RWPE2 (cell line): ENCODE data around the gene DRD3.

Experiments used
- ATAC-seq: fragments of 200-7000 bp; cut with Tn5 transposase; 3 replicates; pipeline ENCODE4 v1.9.1; 2021; ENCODE audit warnings: low read depth
- DNase-seq: peaks from one replicate; pipeline ENCODE4 v3.0.0-alpha.2; 2020; ENCODE audit warnings: low spot score
- H3K27ac ChIP-seq: fragments of 450-650 bp; 2 replicates; pipeline ENCODE4 v1.5.1; 2017; ENCODE audit warnings: mild to moderate bottlenecking; ENCODE audit not compliant: poor library complexity, severe bottlenecking
- H3K27me3 ChIP-seq: fragments of 250-450 bp; sonication (Bioruptor Pico); 2 replicates; pipeline ENCODE4 v1.5.1; 2021; ENCODE audit warnings: mild to moderate bottlenecking, moderate library complexity; ENCODE audit not compliant: insufficient read depth, poor library complexity, severe bottlenecking
- H3K36me3 ChIP-seq: fragments of 250-450 bp; sonication (Bioruptor Pico); 2 replicates; pipeline ENCODE4 v1.5.1; 2020; ENCODE audit warnings: low read depth, mild to moderate bottlenecking, moderate library complexity
- H3K4me1 ChIP-seq: fragments of 250-450 bp; sonication (Bioruptor Pico); 2 replicates; pipeline ENCODE4 v1.5.1; 2021; ENCODE audit warnings: mild to moderate bottlenecking, moderate library complexity; ENCODE audit not compliant: insufficient read depth, poor library complexity, severe bottlenecking
- H3K4me3 ChIP-seq: fragments of 250-450 bp; sonication (Bioruptor Pico); 2 replicates; pipeline ENCODE4 v1.5.1; 2021; ENCODE audit warnings: mild to moderate bottlenecking, moderate library complexity; ENCODE audit not compliant: severe bottlenecking
- H3K9me3 ChIP-seq: fragments of 250-450 bp; sonication (Bioruptor Pico); 2 replicates; pipeline ENCODE4 v1.5.1; 2021; ENCODE audit warnings: mild to moderate bottlenecking, moderate library complexity; ENCODE audit not compliant: severe bottlenecking
- CTCF ChIP-seq: fragments of 450-650 bp; IDR thresholded peaks from one replicate; pipeline ENCODE4 v1.5.1; 2017; ENCODE audit warnings: mild to moderate bottlenecking, moderate library complexity; ENCODE audit not compliant: poor library complexity, severe bottlenecking

Gene DRD3

GRCh38 chr3:114120211-114120610 lies 58.6 kb downstream of the DRD3 start:
- no peak for ATAC-seq
- TF ChIP-seq CTCF, result no peak

GRCh38 chr3:114119776-114120175 lies 59.1 kb downstream of the DRD3 start:
- TF ChIP-seq CTCF, result no peak
- no peaks in the 10 kb centered on the region for H3K9me3 ChIP-seq
- no peaks in the 10 kb centered on the region for H3K36me3 ChIP-seq

More at GRCh38 chr3:114120211-114120610, 58.6 kb downstream of the DRD3 start:
- Histone ChIP-seq H3K4me3 (no peak overlapping the region), H3K9me3 (no peaks in the 10 kb centered on the region), H3K27me3 (no peaks in the 10 kb centered on the region), H3K4me1 (peaks cover 4% of the 10 kb centered on the region), H3K27ac (no peak overlapping the region), H3K36me3 (no peaks in the 10 kb centered on the region)
- DNase-seq, result no peak

GRCh38 chr3:114115143-114115542 lies 63.7 kb downstream of the DRD3 start:
- Histone ChIP-seq H3K9me3 (no peaks in the 10 kb centered on the region), H3K4me3 (no peak overlapping the region), H3K4me1 (no peaks in the 10 kb centered on the region), H3K27ac (no peak overlapping the region), H3K27me3 (no peaks in the 10 kb centered on the region), H3K36me3 (no peaks in the 10 kb centered on the region)
- DNase-seq, result no peak
- no peak for TF ChIP-seq CTCF
- no peak for ATAC-seq

More at GRCh38 chr3:114119776-114120175, 59.1 kb downstream of the DRD3 start:
- ATAC-seq (no peak), DNase-seq (no peak)
- Histone ChIP-seq H3K27me3 (no peaks in the 10 kb centered on the region), H3K4me1 (peaks cover 4% of the 10 kb centered on the region), H3K4me3 (no peak overlapping the region), H3K27ac (no peak overlapping the region)

- H3K27me3 ChIP-seq, result no peaks in the 10 kb centered on the region
- no peaks in the 10 kb centered on the region for H3K9me3 ChIP-seq
- TF ChIP-seq CTCF, result no peak
- H3K27ac ChIP-seq, result no peak overlapping the region
- DNase-seq (no peak), ATAC-seq (no peak)
- no peaks in the 10 kb centered on the region for H3K36me3 ChIP-seq
- H3K4me3 ChIP-seq, result no peak overlapping the region
- H3K4me1 ChIP-seq, result no peaks in the 10 kb centered on the region
These were observed 64.1 kb downstream of the DRD3 start for GRCh38 chr3:114114719-114115118.

GRCh38 chr3:114112696-114113095 lies 66.2 kb downstream of the DRD3 start:
- no peaks in the 10 kb centered on the region for H3K27me3 ChIP-seq
- no peak for TF ChIP-seq CTCF
- H3K9me3 ChIP-seq, result no peaks in the 10 kb centered on the region
- no peaks in the 10 kb centered on the region for H3K36me3 ChIP-seq
- no peak for DNase-seq
- H3K27ac ChIP-seq, result no peak overlapping the region
- ATAC-seq, result no peak
- H3K4me1 ChIP-seq, result no peaks in the 10 kb centered on the region
- H3K4me3 ChIP-seq, result no peak overlapping the region
